Subcutaneous abdominal adipose tissue (tissue), 5 donors: ENCODE measurements around the gene CLCA1.

Experiments used
- H3K27ac ChIP-seq: one replicate; pipeline ENCODE4 v1.7.0; 2013; ENCODE audit warnings: low read depth, mild to moderate bottlenecking, inconsistent platforms, low read length, moderate library complexity
- H3K27me3 ChIP-seq, 5 donors: one replicate each; pipeline ENCODE4 v1.7.0; 2013; ENCODE audit warnings: low read length in 5 of 5, inconsistent platforms in 1 of 5; ENCODE audit not compliant: control insufficient read depth in 5 of 5, insufficient read depth in 4 of 5
- H3K36me3 ChIP-seq, 5 donors: one replicate each; pipeline ENCODE4 v1.7.0; 2013; ENCODE audit warnings: low read length in 5 of 5; ENCODE audit not compliant: control insufficient read depth in 5 of 5, insufficient read depth in 5 of 5
- H3K4me1 ChIP-seq, 5 donors: one replicate each; pipeline ENCODE4 v1.7.0; 2013; ENCODE audit warnings: low read length in 5 of 5, mild to moderate bottlenecking in 3 of 5, moderate library complexity in 1 of 5; ENCODE audit not compliant: control insufficient read depth in 5 of 5, insufficient read depth in 5 of 5
- H3K4me3 ChIP-seq, 5 donors: one replicate each; pipeline ENCODE4 v1.7.0; 2013; ENCODE audit warnings: low read length in 5 of 5, low read depth in 1 of 5
- H3K9ac ChIP-seq, 5 donors: one replicate each; pipeline ENCODE4 v1.7.0; 2013; ENCODE audit warnings: low read length in 5 of 5, mild to moderate bottlenecking in 4 of 5, moderate library complexity in 3 of 5
- H3K9me3 ChIP-seq, 5 donors: one replicate each; pipeline ENCODE4 v1.7.0; 2013; ENCODE audit warnings: low read length in 5 of 5; ENCODE audit not compliant: control insufficient read depth in 5 of 5
- donor health status: healthy.
- donor health status: healthy.
- donor health status: healthy.
- donor health status: healthy.
- donor health status: healthy.

CLCA1 gene

GRCh38 chr1:86460998-86461397 is 7.7 kb upstream of the CLCA1 start:
- no peaks in the 10 kb centered on the region for H3K9me3 ChIP-seq
- H3K4me3 ChIP-seq: no peak overlapping the region
- no peaks in the 10 kb centered on the region for H3K27me3 ChIP-seq
- no peak overlapping the region for H3K9ac ChIP-seq
- no peaks in the 10 kb centered on the region for H3K36me3 ChIP-seq
- H3K4me1 ChIP-seq: no peaks in the 10 kb centered on the region
- H3K27ac ChIP-seq: no peak overlapping the region

- no peak overlapping the region for H3K9ac ChIP-seq
- H3K36me3 ChIP-seq: no peaks in the 10 kb centered on the region
- H3K27me3 ChIP-seq: no peaks in the 10 kb centered on the region
- no peaks in the 10 kb centered on the region for H3K4me1 ChIP-seq
- H3K4me3 ChIP-seq: no peak overlapping the region
- H3K27ac ChIP-seq: no peak overlapping the region
- H3K9me3 ChIP-seq: no peaks in the 10 kb centered on the region
Measured at GRCh38 chr1:86461482-86461881, 7.2 kb upstream of the CLCA1 start.

GRCh38 chr1:86464819-86465218 is 3.9 kb upstream of the CLCA1 start:
- H3K4me3 ChIP-seq: no peak overlapping the region
- H3K36me3 ChIP-seq: no peaks in the 10 kb centered on the region
- H3K9me3 ChIP-seq: no peaks in the 10 kb centered on the region
- no peak overlapping the region for H3K9ac ChIP-seq
- H3K27ac ChIP-seq: no peak overlapping the region
- H3K27me3 ChIP-seq: no peaks in the 10 kb centered on the region
- H3K4me1 ChIP-seq: no peaks in the 10 kb centered on the region

DNA sequence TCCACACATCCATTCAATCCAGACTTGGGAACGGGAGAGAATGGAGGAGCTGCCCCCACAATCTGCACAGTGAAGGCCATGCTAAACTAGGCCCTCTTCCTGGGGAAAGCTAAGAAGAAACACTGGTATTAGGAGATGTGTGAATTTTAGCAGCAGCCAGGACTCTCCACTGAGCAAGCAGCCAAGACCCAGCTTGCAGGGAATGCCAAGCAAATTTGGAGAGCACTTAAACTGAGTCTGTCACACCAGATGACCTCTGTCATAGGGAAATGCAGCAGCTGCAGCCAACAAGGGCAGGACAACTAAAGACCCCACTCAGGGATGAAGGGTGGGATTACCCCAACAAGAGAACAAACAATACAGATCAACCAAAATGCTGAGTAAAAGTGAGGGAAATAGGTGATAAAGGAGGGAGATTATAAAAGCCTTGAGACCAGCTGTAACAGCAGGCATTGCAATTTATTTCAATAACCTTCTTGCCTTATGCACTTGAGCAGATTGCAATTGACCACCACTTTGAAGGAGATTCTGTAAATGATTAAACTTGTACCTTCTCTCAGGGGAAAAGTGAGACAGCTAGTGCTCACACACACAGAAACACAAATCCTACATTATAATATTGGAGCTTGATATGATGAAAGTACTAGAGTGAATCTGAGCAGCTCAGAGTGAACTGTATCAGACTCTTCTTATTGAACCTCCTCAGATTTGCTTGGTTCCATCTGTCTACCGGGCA is 2.5 kb upstream of the CLCA1 start:
- H3K27me3 ChIP-seq: no peaks in the 10 kb centered on the region
- H3K9ac ChIP-seq: no peak overlapping the region
- H3K4me3 ChIP-seq: no peak overlapping the region
- no peak overlapping the region for H3K27ac ChIP-seq
- no peaks in the 10 kb centered on the region for H3K9me3 ChIP-seq
- H3K4me1 ChIP-seq: no peaks in the 10 kb centered on the region
- no peaks in the 10 kb centered on the region for H3K36me3 ChIP-seq

DNA sequence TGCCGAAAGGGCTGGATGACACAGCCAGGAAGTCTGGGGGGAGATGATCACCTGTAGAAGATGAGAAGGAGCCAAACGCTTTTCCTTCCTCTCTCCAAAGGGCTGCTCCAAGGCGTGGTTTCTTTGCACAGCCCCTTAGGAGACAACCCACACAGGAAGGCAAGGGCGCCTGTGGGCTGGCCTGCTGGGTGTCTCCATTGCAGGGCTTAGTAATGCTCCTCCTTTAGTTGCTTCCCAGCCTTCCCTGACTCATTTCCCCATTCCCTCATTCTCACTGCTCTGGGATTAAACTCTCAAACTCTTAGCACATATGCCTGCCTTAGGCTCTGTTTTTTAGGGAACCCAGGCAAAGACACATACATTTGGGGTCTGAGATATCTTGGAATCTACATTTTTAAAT is 1.7 kb upstream of the CLCA1 start:
- H3K27me3 ChIP-seq: no peaks in the 10 kb centered on the region
- no peak overlapping the region for H3K27ac ChIP-seq
- no peak overlapping the region for H3K4me3 ChIP-seq
- H3K4me1 ChIP-seq: no peaks in the 10 kb centered on the region
- H3K36me3 ChIP-seq: no peaks in the 10 kb centered on the region
- no peaks in the 10 kb centered on the region for H3K9me3 ChIP-seq
- no peak overlapping the region for H3K9ac ChIP-seq

GRCh38 chr1:86470859-86471258 is 2.1 kb downstream of the CLCA1 start:
- no peak overlapping the region for H3K4me3 ChIP-seq
- H3K27me3 ChIP-seq: no peaks in the 10 kb centered on the region

GRCh38 chr1:86471291-86471690 is 2.6 kb downstream of the CLCA1 start:
- H3K4me3 ChIP-seq: no peak overlapping the region
- no peaks in the 10 kb centered on the region for H3K27me3 ChIP-seq
- H3K9me3 ChIP-seq: no peaks in the 10 kb centered on the region
- H3K4me1 ChIP-seq: no peaks in the 10 kb centered on the region
- no peak overlapping the region for H3K27ac ChIP-seq
- no peaks in the 10 kb centered on the region for H3K36me3 ChIP-seq
- H3K9ac ChIP-seq: no peak overlapping the region

More at GRCh38 chr1:86470859-86471258, 2.1 kb downstream of the CLCA1 start:
- no peaks in the 10 kb centered on the region for H3K9me3 ChIP-seq
- H3K27ac ChIP-seq: no peak overlapping the region
- no peaks in the 10 kb centered on the region for H3K36me3 ChIP-seq
- no peaks in the 10 kb centered on the region for H3K4me1 ChIP-seq
- no peak overlapping the region for H3K9ac ChIP-seq

DNA sequence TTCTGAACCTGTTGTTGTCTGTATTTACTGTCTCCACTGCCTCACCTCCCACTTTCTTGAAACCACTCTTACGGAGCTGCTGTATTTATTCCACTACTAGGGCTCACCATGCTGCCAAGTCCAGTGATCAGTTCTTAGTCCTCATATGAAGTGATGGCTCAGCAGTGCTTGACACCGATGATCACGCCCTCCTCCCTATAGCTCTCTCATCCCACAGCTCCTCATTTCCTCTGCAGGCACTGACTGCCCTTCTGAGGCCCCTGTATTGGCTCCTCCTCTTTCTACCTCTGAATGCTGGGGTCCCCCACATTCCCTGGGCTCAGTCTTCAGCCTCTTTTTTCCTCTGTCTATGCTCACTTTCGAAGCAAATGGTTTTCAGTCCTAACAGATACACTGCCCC is 3.4 kb downstream of the CLCA1 start:
- H3K36me3 ChIP-seq: no peaks in the 10 kb centered on the region
- H3K9ac ChIP-seq: no peak overlapping the region
- no peaks in the 10 kb centered on the region for H3K27me3 ChIP-seq
- H3K4me1 ChIP-seq: peaks cover 0 to 4% (median 0%) of the 10 kb centered on the region in 5 donors
- no peaks in the 10 kb centered on the region for H3K9me3 ChIP-seq
- H3K27ac ChIP-seq: no peak overlapping the region
- H3K4me3 ChIP-seq: no peak overlapping the region

GRCh38 chr1:86472767-86473166 is 4.0 kb downstream of the CLCA1 start:
- Histone ChIP-seq H3K9ac (no peak overlapping the region), H3K4me3 (no peak overlapping the region), H3K9me3 (no peaks in the 10 kb centered on the region), H3K36me3 (no peaks in the 10 kb centered on the region), H3K27ac (no peak overlapping the region), H3K4me1 (peaks cover 0 to 9% (median 0%) of the 10 kb centered on the region in 5 donors), H3K27me3 (no peaks in the 10 kb centered on the region)

GRCh38 chr1:86477256-86477655 is 8.5 kb downstream of the CLCA1 start:
- Histone ChIP-seq H3K4me3 (peak overlapping the region in 2 of 5 donors; percentile 27 to 40), H3K27ac (peak overlapping the region; percentile 37), H3K9ac (no peak overlapping the region), H3K36me3 (no peaks in the 10 kb centered on the region), H3K4me1 (peaks cover 0 to 11% (median 2%) of the 10 kb centered on the region in 5 donors), H3K27me3 (no peaks in the 10 kb centered on the region), H3K9me3 (no peaks in the 10 kb centered on the region)
